Adrenal gland (tissue), 5 donors: ENCODE data around the gene FARP1.

ENCODE experiments used
- POLR2A ChIP-seq, 2 donors: fragments of 450-650 bp; IDR thresholded peaks; one replicate each; pipeline ENCODE4 v1.6.1; 2017; ENCODE audit warnings: antibody characterized with exemption in 2 of 2, mild to moderate bottlenecking in 2 of 2, moderate library complexity in 1 of 2
- TF ChIP-seq, protein P1 (sequence below), 6 experiments: fragments of 450-650 bp in 4 of 6; fragments of 200-600 bp in 2 of 6; sonication (generic) in 1 of 6; IDR thresholded peaks; 1 replicate in 5 of 6; 2 replicates in 1 of 6; pipeline versions ENCODE4 v1.5.1 to v1.8.0; 2016 to 2021; ENCODE audit warnings: antibody characterized with exemption in 6 of 6, mild to moderate bottlenecking in 2 of 6, moderate library complexity in 1 of 6
- donor health status: DM: no; HTN: no; CAD: no.

DNA sequence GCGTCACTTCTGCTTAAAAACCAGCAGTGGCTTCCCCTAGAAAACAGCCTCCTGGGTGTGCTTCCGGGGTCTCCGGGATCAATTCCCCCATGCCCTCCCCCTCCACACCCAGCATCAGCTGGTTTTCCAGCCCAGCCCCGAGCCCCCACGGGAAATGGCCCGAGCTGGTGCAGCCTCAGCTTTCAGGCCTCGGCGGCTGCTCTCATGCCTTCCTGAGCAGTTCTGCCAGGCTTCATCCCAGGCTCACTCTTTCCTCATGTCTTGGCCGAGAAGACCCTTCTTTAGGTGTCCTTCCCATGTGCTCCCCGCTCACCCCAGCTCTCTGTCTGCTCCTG lies 137.2 kb downstream of the FARP1 start:
- TF ChIP-seq POLR2A (IDR thresholded peaks at IDR 0.05), result no peak
- TF ChIP-seq, protein P1, sequence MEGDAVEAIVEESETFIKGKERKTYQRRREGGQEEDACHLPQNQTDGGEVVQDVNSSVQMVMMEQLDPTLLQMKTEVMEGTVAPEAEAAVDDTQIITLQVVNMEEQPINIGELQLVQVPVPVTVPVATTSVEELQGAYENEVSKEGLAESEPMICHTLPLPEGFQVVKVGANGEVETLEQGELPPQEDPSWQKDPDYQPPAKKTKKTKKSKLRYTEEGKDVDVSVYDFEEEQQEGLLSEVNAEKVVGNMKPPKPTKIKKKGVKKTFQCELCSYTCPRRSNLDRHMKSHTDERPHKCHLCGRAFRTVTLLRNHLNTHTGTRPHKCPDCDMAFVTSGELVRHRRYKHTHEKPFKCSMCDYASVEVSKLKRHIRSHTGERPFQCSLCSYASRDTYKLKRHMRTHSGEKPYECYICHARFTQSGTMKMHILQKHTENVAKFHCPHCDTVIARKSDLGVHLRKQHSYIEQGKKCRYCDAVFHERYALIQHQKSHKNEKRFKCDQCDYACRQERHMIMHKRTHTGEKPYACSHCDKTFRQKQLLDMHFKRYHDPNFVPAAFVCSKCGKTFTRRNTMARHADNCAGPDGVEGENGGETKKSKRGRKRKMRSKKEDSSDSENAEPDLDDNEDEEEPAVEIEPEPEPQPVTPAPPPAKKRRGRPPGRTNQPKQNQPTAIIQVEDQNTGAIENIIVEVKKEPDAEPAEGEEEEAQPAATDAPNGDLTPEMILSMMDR (IDR thresholded peaks at IDR 0.05), result no peak
